Cardiac fibroblast (primary cell): ENCODE measurements around the gene ABR.

ENCODE experiments used
- DNase-seq, 2 donors: peaks; one replicate each; pipeline versions ENCODE4 v3.0.0 to v3.0.0-alpha.2; 2010; ENCODE audit warnings: low read depth in 2 of 2
- H3K4me3 ChIP-seq, 2 donors: replicated peaks in 1 of 2; 1 replicate in 1 of 2; 2 replicates in 1 of 2; pipeline ENCODE4 v1.5.1; 2011; ENCODE audit warnings: low read depth in 2 of 2, low read length in 2 of 2, mild to moderate bottlenecking in 2 of 2, moderate library complexity in 1 of 2
- CTCF ChIP-seq: IDR thresholded peaks from one replicate; pipeline ENCODE4 v1.5.1; 2011; ENCODE audit warnings: low read depth, mild to moderate bottlenecking, low read length, inconsistent platforms

Gene ABR

DNA sequence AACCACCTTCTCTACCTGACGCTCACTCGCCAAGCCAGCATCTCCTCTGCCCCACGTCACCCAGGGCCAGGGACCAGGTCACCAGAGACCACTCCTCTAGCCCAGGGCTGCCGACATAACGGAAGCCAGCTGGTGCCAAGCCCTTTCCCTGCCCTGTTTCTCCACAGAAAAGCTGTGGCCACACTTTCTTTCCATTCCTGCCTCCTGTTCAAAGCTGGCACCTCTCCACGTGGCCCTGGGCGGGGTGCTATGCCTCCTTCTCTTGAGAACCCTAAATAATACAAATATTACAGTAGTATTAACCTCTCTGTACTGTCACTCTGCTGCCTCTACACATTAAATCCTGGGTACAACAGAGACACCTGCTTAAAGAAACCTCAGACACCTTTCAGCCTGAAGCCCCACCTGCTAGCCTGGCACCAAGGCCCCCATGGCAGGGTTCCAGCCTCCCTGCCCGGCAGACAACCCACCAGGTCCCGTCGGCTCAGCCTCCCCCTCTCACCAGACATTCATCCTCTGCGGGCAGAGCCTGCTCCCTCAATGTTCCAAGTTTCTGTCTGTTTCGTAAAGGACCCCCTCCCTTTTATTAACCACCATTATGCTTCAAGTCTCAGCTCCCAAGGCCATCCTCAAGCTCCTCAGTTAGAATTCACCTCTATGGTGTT is 120.5 kb downstream of the ABR start:
- no peak overlapping the region for H3K4me3 ChIP-seq
- no peak for DNase-seq
- no peak for TF ChIP-seq CTCF

DNA sequence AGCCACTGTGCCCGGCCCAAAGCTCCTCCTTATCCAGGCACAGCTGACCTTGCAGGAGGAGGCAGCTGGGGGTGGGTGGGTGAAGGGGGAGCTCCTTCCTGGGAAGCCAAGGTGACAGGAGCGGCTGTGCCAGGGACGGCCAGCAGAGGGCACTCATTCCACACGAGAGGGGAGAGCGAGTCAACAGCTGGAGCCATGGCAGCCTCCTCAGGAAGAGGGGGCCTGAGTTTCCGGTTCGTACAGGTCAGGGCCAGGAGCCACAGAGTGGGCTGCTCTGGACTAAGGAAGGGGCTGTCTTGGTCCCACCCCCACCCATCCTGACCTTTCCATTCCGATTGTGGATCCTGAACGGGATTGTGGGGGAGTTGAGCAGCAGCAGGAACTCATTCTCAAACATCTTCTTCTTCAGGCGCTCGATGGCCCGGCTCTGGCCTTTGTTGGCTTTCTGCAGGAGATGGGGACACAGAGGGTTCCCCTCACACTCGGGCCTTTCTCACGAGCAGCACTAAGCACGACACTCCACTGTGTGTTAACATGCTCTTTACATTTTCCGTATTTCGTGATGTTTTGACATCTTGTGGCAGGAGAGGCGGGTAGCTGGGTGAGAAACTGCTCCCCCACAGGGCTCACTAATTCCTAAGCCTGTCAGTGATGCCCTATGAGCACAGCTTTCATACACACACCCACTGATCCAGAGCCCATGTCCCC is 121.2 kb downstream of the ABR start:
- peak; percentile 66 for TF ChIP-seq CTCF
- H3K4me3 ChIP-seq: no peak overlapping the region
- peak; percentile 40 to 66 for DNase-seq

- DNase-seq: no peak
- no peak for TF ChIP-seq CTCF
- H3K4me3 ChIP-seq: no peak overlapping the region
Measured at GRCh38 chr17:1056761-1057160, 123.0 kb downstream of the ABR start.

DNA sequence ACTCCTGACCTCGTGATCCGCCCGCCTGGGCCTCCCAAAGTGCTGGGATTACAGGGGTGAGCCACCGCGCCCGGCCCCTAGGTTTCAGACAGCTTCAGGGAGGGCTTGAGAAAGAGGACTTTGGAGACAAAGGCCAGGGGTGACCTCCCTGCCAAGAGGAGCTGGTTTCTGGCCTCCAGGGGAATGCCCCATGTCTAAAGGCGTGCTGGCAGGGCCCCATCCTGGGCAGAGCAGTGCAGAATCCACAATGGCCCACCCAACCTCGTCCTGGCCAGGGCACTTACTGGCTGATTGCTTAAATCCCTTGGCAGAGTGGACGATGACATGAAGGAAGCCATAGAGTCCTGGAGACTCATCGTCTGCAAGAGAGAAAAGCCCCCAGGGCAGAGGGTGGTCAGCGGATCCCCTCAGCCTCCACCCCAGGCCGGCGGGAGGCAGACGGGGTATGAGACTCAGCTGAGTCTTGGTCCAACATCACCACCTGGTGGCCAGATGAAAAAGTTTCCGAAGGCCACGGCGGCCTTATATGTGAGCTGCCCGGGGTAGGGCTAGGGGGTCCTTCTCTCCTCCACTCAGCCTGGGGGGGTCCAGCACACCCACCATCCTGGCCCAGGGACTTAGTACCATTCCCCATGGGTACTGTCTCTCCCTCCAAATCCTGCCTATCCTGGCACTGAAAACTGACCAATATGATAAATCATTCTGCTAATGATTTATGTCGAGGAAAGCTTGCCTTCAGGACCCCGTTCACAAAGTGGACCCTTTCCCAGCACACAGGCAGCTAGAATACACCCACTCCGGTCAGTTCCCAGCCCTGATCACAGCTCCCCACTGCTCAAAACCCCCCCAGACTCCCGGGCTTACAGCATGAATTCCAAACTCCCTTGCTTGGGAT is 123.8 kb downstream of the ABR start:
- TF ChIP-seq CTCF: peak; percentile 69
- DNase-seq: peak; percentile 67 to 71
- H3K4me3 ChIP-seq: no peak overlapping the region

DNA sequence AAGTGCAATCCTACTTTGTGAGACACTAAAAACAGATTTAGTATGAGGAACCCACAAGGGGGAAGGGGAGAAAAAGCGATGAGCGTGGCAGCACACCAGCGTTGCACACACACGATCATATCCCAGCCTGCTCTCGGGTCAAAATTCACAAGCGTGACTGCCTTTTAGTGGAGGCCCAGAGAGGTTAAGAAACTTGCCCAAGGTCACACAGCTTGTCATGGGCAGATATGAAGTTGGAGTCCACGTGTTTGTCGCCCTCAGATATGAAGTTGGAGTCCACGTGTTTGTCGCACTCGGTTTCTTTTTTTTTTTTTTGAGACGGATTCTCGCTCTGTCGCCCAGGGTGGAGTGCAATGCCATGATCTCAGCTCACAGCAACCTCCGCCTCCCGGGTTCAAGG is 124.5 kb downstream of the ABR start:
- DNase-seq: no peak
- no peak overlapping the region for H3K4me3 ChIP-seq
- TF ChIP-seq CTCF: no peak

GRCh38 chr17:1054656-1055055 is 125.1 kb downstream of the ABR start:
- no peak for TF ChIP-seq CTCF
- no peak for DNase-seq
- no peak overlapping the region for H3K4me3 ChIP-seq
